Measurements from ENCODE around the gene DAP. TPM values are rescaled to one million over a fixed set of nuclear protein-coding genes. Genes with fewer than 3 reads are reported as not detected.

DAP gene
- total RNA-seq, 1 donor from 2014 or later: 17.9 TPM

DNA sequence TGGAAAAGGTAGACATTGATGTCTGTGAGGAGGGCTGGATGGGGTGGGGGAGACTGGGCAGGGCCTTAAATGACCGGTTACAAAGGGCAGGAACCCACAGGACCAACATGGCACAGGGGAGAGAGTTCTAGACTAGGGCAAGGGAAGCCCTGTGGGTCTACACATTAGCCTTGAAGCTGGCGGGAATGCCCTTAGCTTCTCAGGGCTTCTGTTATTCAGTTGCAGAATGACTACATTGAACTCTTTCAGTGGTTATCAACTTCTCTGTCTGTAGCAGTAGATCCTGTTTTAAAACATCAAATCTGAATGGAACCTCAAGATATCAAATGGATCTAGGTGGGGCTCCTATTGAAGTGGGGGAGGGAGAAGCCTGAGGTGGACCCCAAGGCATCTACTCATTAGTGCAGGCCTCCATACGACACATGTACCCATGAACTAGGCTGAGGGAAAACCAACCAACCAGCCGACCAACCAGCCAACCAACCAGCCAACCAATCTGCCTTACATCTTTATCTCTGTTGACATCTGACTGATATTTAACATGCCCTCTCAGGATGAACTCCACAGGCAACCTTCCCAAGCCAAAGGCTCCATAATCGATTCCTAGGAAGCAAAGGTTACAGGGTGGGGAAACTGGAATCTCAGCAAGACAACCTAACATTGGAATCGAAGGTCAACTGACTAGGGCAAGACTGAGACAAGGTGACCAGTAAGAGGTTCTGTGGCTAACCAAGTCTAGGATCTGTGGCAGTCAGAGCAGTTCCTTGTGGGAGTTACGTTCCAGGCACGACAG lies 48.3 kb downstream of the DAP start:
- no peak for DNase-seq (ENCODE audit: low read depth)

- DNase-seq (ENCODE audit: low read depth): no peak
Measured at GRCh38 chr5:10711562-10711961, 49.5 kb downstream of the DAP start.

DNA sequence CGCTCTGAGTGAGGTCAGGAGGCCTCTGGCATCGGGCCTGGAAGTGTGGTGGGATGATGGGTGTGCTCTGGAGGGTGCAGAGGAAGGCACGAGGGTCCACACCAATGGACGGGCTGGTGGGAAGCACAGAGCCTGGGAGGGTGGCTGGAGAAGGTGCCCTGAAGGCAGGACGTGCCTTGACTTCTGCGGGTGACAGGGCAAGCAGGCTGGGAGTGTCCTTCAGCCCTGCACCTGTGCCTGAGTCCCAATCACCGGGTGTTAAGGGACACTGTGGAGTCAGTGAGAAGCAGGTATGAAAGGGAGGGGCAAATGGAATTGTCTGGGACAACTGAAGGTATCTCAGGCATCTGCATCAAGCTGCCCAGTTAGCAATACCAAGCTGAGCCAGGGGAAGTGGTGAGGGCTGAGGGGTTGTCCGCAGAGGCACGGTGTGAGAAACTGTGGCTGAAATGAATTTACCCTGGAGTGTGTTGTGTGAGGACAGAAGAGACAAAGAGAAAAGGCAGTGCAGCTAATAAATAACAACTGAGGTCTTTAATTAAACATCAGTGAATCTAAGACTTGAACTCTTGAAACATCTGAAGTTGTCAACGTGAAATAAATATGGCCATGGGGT lies 50.4 kb downstream of the DAP start:
- no peak for DNase-seq (ENCODE audit: low read depth)

DNA sequence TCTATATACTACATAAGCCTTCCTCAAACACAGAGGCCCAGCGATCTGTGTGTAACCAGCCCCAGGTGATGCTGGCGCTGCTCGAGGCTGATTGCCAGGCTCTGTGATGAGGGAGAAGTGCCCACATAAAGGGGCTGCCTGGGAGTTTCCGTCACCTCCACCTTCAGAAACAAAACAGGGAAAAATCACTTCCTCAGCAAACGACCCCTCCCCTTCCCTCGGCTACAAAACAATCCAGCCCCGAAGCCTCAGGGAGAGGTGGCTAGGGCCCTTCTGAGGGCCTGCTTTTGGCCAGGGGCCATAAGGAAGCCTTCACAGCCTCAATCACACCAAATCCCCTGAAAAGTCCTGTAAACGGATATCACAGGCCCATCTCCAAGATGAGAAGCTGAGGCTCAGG lies 51.1 kb downstream of the DAP start:
- no peak for DNase-seq (ENCODE audit: low read depth)

GRCh38 chr5:10709409-10709808 lies 51.6 kb downstream of the DAP start:
- DNase-seq (ENCODE audit: low read depth): peak; percentile 33

- no peak for DNase-seq (ENCODE audit: low read depth)
Measured at GRCh38 chr5:10708189-10708944, 52.7 kb downstream of the DAP start.

- DNase-seq (ENCODE audit: low read depth): no peak
Measured at GRCh38 chr5:10707198-10708142, 53.6 kb downstream of the DAP start.

DNA sequence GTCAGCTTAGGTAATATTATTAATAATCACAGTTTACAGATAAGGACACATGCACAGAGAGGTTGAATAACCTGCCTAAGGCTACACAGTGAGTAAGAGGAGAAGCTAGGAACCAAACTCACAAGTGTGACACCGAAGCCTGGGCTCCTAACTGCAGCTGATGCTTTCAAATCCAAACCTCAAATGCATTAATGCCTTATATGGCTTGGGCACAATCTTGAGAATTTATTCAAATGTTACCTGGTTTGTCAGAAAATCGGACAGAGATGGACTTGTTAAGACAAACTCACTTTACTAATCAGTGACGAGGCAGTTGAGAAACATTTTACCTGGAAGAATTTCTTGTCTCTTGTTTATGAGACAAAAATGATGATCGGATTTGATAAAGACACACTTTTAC lies 54.7 kb downstream of the DAP start:
- no peak for DNase-seq (ENCODE audit: low read depth)

- no peak for DNase-seq (ENCODE audit: low read depth)
Measured at GRCh38 chr5:10705747-10706146, 55.3 kb downstream of the DAP start.

GRCh38 chr5:10704949-10705621 lies 55.9 kb downstream of the DAP start:
- DNase-seq (ENCODE audit: low read depth): peak; percentile 89

DNA sequence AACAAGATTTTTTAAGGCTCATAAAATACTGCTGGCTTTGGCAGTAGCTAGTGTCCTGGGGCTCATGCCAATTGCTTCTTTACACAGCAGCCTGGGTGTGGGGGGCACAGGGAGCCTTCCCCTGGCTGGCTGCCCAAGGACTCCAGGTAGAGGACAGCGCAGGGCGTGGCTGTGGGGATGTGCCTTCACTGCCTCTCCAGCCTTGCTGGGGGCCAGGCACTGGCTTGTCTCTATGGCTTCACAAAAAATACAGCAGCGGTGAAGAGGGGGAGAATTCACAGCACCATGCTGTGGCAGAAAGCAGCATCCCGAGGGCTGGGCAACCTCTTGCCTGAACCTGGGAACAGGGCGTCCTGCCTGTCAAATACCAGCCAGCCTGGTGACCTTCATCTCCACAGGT lies 57.4 kb downstream of the DAP start:
- no peak for DNase-seq (ENCODE audit: low read depth)

DNA sequence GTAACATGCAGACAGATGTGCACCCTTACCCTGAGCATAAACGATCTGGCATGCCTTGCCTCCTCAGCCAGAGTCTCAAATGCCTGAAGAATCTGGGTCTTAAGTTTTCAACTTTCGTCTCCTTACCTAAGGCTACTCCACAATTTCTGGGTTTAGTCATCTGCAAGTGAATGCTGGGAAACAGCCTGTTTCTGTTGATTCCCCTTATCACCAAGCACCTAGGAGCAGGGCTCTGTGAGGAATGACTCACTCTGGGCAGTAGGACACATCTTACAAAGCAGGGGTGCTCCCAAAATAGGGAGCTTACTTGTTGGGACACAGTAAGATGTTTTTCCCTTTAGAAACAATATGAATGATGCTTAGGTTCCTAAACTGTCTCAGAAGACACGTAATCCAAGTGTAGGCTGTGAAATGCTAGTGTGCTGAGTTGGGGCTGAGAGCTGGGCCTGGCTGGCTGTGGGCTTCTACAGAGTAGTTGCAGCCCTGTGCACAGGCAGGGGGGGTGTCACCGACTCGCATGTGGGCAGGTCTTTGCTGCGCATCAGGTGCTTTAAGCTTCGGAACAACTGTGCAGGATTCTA lies 58.0 kb downstream of the DAP start:
- DNase-seq (ENCODE audit: low read depth): no peak

GRCh38 chr5:10702040-10702629 lies 58.9 kb downstream of the DAP start:
- DNase-seq (ENCODE audit: low read depth): peak; percentile 85

GRCh38 chr5:10701567-10702039 lies 59.4 kb downstream of the DAP start:
- DNase-seq (ENCODE audit: low read depth): peak; percentile 66

- DNase-seq (ENCODE audit: low read depth): no peak
Measured at GRCh38 chr5:10700516-10700915, 60.5 kb downstream of the DAP start.

- DNase-seq (ENCODE audit: low read depth): no peak
Measured at GRCh38 chr5:10699987-10700386, 61.0 kb downstream of the DAP start.

- DNase-seq (ENCODE audit: low read depth): no peak
Measured at GRCh38 chr5:10699281-10699874, 61.7 kb downstream of the DAP start.

DNA sequence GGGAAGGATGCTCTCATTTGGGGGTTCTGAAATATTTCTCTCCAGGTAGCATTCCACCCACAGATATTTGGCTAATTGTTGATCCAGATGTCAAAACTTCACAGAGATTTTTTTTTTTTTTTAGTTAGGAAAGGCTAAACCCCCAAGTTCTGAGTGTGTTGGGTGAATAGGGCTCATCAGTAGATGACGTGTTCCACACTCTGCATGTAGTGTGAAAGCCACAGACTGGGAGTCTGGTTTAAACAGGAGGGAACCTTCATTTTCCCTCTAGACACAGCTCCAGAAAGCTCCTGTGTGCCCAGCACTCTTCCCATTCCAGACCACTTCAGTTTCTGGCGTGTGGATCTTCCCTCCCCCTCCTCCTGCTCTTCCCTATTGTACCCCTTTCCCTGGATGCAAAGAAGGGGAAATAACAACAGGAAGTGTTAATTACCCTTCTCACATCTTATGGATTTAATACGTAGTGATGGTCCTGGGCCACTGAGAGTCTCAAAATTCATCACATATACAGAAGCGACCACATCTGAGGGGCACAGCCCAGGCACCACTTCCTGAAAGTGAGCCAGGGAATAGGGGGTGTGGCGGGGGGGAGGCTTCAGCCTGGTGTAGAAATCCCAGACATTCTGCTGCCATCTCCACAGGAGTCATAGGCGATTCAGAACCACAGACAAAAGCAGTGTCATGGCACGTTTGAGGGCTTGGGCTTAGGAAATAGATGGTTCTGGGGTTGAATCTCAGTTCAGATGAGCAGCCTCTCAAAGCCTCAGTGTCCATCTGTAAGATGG lies 65.1 kb downstream of the DAP start:
- no peak for DNase-seq (ENCODE audit: low read depth)

Data from myocyte (in vitro differentiated cells).